ENCODE data around the gene NEUROD2. TPM values are rescaled to one million over a fixed set of nuclear protein-coding genes. Genes with fewer than 3 reads are reported as not detected.

Gene NEUROD2
- polyA plus RNA-seq, 4 donors = 0.03 to 0.27 (median 0.04) TPM; not detected in 1

DNA sequence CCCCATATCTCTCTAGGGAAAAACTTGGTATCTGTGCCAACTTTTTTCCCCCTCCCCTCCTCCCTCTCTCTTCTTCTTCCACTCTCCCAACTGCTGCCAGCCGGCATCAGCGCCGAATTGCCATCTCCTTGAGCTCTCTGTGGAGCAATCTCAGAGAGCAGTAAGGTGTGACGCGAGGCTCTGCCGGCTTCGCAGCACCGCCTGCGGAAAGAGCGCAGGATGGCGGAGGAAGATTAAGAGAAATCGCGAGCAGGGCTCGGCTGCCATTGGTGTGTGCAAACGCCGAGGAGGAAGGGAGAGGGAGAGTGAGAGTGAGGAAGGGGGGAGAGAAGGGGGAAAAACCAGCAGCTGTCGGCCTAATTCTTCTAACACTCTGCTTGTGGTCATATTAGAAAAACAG lies 44.2 kb downstream of the NEUROD2 start:
- FAIRE-seq = no peak
- Histone ChIP-seq H3K27ac (ENCODE audit: low read depth in 1 of 3, low read length in 2 of 3) (no peak overlapping the region), H3K4me1 (ENCODE audit: control insufficient read depth in 3 of 3, insufficient read depth in 2 of 3, low read depth in 1 of 3, low read length in 2 of 3) (peaks cover 0 to 9% (median 0%) of the 10 kb centered on the region in 3 donors), H3K36me3 (ENCODE audit: control insufficient read depth in 3 of 3, insufficient read depth in 2 of 3, low read depth in 1 of 3, low read length in 3 of 3) (peaks cover 3 to 48% (median 7%) of the 10 kb centered on the region in 3 donors), H3K9me3 (ENCODE audit: control insufficient read depth in 2 of 2, insufficient read depth in 1 of 2, low read depth in 1 of 2, low read length in 1 of 2) (no peaks in the 10 kb centered on the region), H3K27me3 (ENCODE audit: control insufficient read depth in 3 of 3, insufficient read depth in 3 of 3, low read length in 3 of 3) (no peaks in the 10 kb centered on the region), H3K4me3 (ENCODE audit: low read depth in 1 of 3, low read length in 3 of 3) (no peak overlapping the region)
- no peak for DNase-seq
- 55 to 88% (median 82%) methylated on average over 17 of the region's 17 CpGs for WGBS, 3 donors

DNA sequence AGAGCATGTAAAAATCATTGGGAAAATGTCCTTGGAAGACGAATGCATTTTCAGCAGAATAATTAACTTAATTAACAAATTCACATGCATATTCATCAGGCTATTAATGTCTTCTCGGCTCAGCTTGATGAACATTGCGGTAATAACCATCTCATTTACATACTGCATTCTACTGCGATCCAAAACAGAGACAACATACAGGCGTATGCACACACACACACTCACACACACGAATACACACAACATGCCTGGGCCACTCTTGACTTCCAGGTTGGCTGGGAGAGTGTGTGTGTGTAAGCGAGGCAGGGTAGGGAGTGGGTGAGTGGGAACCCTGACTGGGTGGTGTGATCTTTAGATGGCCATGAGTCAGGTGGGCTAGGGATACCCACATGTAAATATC lies 44.7 kb downstream of the NEUROD2 start:
- peaks cover 0 to 43% (median 7%) of the 10 kb centered on the region in 3 donors for H3K36me3 ChIP-seq (ENCODE audit: control insufficient read depth in 3 of 3, insufficient read depth in 2 of 3, low read depth in 1 of 3, low read length in 3 of 3)
- H3K4me1 ChIP-seq (ENCODE audit: control insufficient read depth in 3 of 3, insufficient read depth in 2 of 3, low read depth in 1 of 3, low read length in 2 of 3) = peaks cover 0 to 9% (median 0%) of the 10 kb centered on the region in 3 donors
- H3K4me3 ChIP-seq (ENCODE audit: low read depth in 1 of 3, low read length in 3 of 3) = no peak overlapping the region
- no peak overlapping the region for H3K27ac ChIP-seq (ENCODE audit: low read depth in 1 of 3, low read length in 2 of 3)
- FAIRE-seq (no peak), DNase-seq (no peak)
- 79 to 86% (median 85%) methylated on average over 7 of the region's 7 CpGs for WGBS, 3 donors
- no peaks in the 10 kb centered on the region for H3K27me3 ChIP-seq (ENCODE audit: control insufficient read depth in 3 of 3, insufficient read depth in 3 of 3, low read length in 3 of 3)
- no peaks in the 10 kb centered on the region for H3K9me3 ChIP-seq (ENCODE audit: control insufficient read depth in 2 of 2, insufficient read depth in 1 of 2, low read depth in 1 of 2, low read length in 1 of 2)

DNA sequence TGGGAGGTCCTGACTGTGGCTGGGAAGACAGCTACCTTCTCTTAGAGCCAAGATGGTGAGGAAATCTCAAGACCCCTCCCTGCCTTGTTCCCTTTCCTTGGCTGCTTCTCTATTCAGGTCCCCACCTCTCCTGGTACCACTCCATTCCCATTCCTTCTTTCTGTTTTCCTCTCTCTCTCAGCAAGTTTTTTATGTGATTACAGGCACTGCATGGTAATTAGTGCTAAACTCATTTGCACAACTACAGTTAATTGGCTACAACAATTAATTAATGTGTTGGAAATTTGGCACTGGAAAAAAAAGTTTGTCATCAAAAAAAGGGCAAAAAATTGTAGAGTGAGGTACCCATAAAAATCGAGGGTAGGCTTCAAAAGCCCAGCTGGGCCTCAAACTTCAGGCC lies 45.3 kb downstream of the NEUROD2 start:
- peaks cover 0 to 9% (median 0%) of the 10 kb centered on the region in 3 donors for H3K4me1 ChIP-seq (ENCODE audit: control insufficient read depth in 3 of 3, insufficient read depth in 2 of 3, low read depth in 1 of 3, low read length in 2 of 3)
- FAIRE-seq = no peak
- DNase-seq = no peak
- 57 to 59% (median 58%) methylated on average over 1 of the region's 1 CpG for WGBS, 3 donors
- H3K36me3 ChIP-seq (ENCODE audit: control insufficient read depth in 3 of 3, insufficient read depth in 2 of 3, low read depth in 1 of 3, low read length in 3 of 3) = peaks cover 2 to 37% (median 7%) of the 10 kb centered on the region in 3 donors
- no peaks in the 10 kb centered on the region for H3K27me3 ChIP-seq (ENCODE audit: control insufficient read depth in 3 of 3, insufficient read depth in 3 of 3, low read length in 3 of 3)
- H3K4me3 ChIP-seq (ENCODE audit: low read depth in 1 of 3, low read length in 3 of 3) = no peak overlapping the region
- no peak overlapping the region for H3K27ac ChIP-seq (ENCODE audit: low read depth in 1 of 3, low read length in 2 of 3)
- no peaks in the 10 kb centered on the region for H3K9me3 ChIP-seq (ENCODE audit: control insufficient read depth in 2 of 2, insufficient read depth in 1 of 2, low read depth in 1 of 2, low read length in 1 of 2)

DNA sequence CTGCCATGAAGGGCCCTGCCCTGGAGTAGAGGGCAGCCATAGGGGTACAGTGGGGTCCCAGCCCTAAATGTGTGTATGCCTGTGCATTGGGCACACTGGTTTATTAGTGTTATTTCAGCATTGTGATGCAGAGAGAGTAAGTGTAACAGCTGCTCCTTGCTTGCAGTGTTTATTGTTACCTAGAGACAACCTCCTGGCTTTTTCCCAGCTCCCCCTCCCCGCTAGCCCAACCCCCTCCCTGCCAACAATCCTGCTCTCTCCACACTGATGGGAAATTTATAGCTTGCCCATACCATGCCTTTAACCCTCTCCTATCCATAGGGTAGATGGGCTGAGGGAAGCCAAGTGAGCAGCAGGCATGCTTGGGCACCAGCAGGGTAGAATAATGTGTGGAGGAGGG lies 51.3 kb downstream of the NEUROD2 start:
- Histone ChIP-seq H3K36me3 (ENCODE audit: control insufficient read depth in 3 of 3, insufficient read depth in 2 of 3, low read depth in 1 of 3, low read length in 3 of 3) (peaks cover 4 to 57% (median 11%) of the 10 kb centered on the region in 3 donors), H3K27ac (ENCODE audit: low read depth in 1 of 3, low read length in 2 of 3) (no peak overlapping the region), H3K4me1 (ENCODE audit: control insufficient read depth in 3 of 3, insufficient read depth in 2 of 3, low read depth in 1 of 3, low read length in 2 of 3) (no peaks in the 10 kb centered on the region), H3K4me3 (ENCODE audit: low read depth in 1 of 3, low read length in 3 of 3) (no peak overlapping the region), H3K27me3 (ENCODE audit: control insufficient read depth in 3 of 3, insufficient read depth in 3 of 3, low read length in 3 of 3) (no peaks in the 10 kb centered on the region), H3K9me3 (ENCODE audit: control insufficient read depth in 2 of 2, insufficient read depth in 1 of 2, low read depth in 1 of 2, low read length in 1 of 2) (no peaks in the 10 kb centered on the region)
- FAIRE-seq = no peak
- no peak for DNase-seq
- WGBS, 3 donors = 40 to 68% (median 50%) methylated on average over 1 of the region's 1 CpG

DNA sequence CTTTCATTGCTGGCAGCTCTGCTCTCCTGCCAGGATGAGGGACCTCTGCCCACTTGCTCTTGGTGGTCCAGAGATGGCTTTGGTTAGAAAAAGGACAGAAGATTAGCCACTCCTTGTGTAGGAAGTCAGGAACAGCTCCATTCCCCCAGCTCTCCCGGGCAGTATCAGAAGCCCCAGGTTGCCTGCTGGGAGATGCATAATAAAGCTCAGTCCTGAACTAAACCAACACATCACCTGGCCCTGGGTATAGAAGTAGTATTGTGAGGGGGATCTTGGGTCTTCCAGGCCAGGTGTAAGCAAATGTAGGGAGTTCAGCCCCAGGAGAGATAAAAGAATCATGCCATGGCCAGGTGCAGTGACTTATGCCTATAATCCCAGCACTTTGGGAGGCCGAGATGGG lies 52.4 kb downstream of the NEUROD2 start:
- no peaks in the 10 kb centered on the region for H3K27me3 ChIP-seq (ENCODE audit: control insufficient read depth in 3 of 3, insufficient read depth in 3 of 3, low read length in 3 of 3)
- WGBS, 3 donors = 77 to 84% (median 80%) methylated on average over 2 of the region's 2 CpGs
- no peak for FAIRE-seq

More for the DNA sequence above, 52.4 kb downstream of the NEUROD2 start:
- no peak overlapping the region for H3K4me3 ChIP-seq (ENCODE audit: low read depth in 1 of 3, low read length in 3 of 3)
- no peak for DNase-seq
- no peak overlapping the region for H3K27ac ChIP-seq (ENCODE audit: low read depth in 1 of 3, low read length in 2 of 3)
- no peaks in the 10 kb centered on the region for H3K4me1 ChIP-seq (ENCODE audit: control insufficient read depth in 3 of 3, insufficient read depth in 2 of 3, low read depth in 1 of 3, low read length in 2 of 3)
- peaks cover 8 to 50% (median 12%) of the 10 kb centered on the region in 3 donors for H3K36me3 ChIP-seq (ENCODE audit: control insufficient read depth in 3 of 3, insufficient read depth in 2 of 3, low read depth in 1 of 3, low read length in 3 of 3)
- H3K9me3 ChIP-seq (ENCODE audit: control insufficient read depth in 2 of 2, insufficient read depth in 1 of 2, low read depth in 1 of 2, low read length in 1 of 2) = no peaks in the 10 kb centered on the region

Other genes with a start within 250 kb of the NEUROD2 start
- gene FBXL20, start 206.3 kb downstream of the NEUROD2 start, polyA plus RNA-seq = 10 to 100 TPM in 1 of 4 donors, 1 to 10 TPM in 3; 1.9 to 10.4 (median 3.0) TPM
- 10 to 100 TPM in 2 of 4 donors, 1 to 10 TPM in 2; 4.5 to 27.5 (median 10.0) TPM for gene MED1, start 156.7 kb downstream of the NEUROD2 start, polyA plus RNA-seq
- gene CDK12, start 146.4 kb downstream of the NEUROD2 start, polyA plus RNA-seq = 10 to 100 TPM in 2 of 4 donors, 1 to 10 TPM in 2; 6.2 to 47.4 (median 11.3) TPM
- gene PPP1R1B, start 19.0 kb upstream of the NEUROD2 start, polyA plus RNA-seq = 100 to 1,000 TPM in 1 of 4 donors, 10 to 100 TPM in 3; 37.5 to 266 (median 45.8) TPM
- gene STARD3, start 29.2 kb upstream of the NEUROD2 start, polyA plus RNA-seq = 10 to 100 TPM; 56.0 to 80.2 (median 67.6) TPM
- gene TCAP, start 57.4 kb upstream of the NEUROD2 start, polyA plus RNA-seq = 10 to 100 TPM in 1 of 4 donors, 1 to 10 TPM in 2, under 1 TPM in 1; 0.85 to 27.6 (median 3.8) TPM
- 1 to 10 TPM; 1.4 to 7.8 (median 4.9) TPM for gene PNMT, start 60.5 kb upstream of the NEUROD2 start, polyA plus RNA-seq
- gene PGAP3, start 80.1 kb upstream of the NEUROD2 start, polyA plus RNA-seq = 10 to 100 TPM; 20.6 to 41.1 (median 28.6) TPM
- gene ERBB2, start 92.1 kb upstream of the NEUROD2 start, polyA plus RNA-seq = 100 to 1,000 TPM in 1 of 4 donors, 10 to 100 TPM in 3; 43.0 to 208 (median 69.7) TPM
- 100 to 1,000 TPM in 2 of 4 donors, 10 to 100 TPM in 2; 51.5 to 155 (median 114) TPM for gene MIEN1, start 122.6 kb upstream of the NEUROD2 start, polyA plus RNA-seq
- 10 to 100 TPM; 10.9 to 42.4 (median 13.0) TPM for gene GRB7, start 130.0 kb upstream of the NEUROD2 start, polyA plus RNA-seq